Measurements from ENCODE around the gene KIRREL1. TPM values are rescaled to one million over a fixed set of nuclear protein-coding genes. Genes with fewer than 3 reads are reported as not detected.

KIRREL1 gene
- polyA plus RNA-seq, 1 donor: 182 TPM

DNA sequence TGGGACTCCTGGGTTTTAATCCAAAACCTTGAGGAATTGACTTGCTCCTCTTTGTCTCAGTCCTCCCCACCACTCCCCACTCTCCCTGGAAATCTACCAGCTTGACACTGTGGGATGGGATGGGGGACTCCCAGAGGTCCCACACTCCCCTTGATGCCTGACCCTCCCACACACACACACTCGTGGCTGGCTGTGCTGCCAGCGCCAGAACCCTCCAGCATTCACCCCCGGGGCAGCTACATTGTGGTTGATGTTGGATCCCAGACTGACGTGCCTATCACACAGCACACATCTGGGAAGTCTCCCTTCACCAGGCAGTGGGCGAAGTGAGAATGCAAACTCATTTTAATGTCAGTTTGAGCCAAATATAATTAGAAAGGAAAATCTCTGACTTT is 10.0 kb downstream of the KIRREL1 start:
- no peak for DNase-seq

DNA sequence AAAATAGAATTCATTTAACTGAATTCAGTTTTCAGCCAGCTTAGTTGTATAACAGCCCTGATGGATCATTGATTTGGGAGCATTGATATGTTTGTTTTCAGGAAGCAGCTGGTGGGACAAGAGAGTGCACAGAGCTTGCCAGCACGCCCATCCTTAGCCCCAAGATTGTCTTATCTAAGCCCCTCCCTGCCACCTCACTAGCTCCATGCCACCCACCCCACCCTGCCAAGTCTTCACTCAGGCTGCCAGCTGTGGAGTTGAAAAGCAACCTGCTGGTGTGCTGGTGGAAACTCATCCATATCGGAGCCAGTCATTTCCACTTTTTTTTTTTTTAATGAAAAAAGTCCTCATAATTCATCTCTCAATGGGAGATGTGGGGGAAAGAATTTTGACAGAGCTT is 11.8 kb downstream of the KIRREL1 start:
- DNase-seq: no peak

DNA sequence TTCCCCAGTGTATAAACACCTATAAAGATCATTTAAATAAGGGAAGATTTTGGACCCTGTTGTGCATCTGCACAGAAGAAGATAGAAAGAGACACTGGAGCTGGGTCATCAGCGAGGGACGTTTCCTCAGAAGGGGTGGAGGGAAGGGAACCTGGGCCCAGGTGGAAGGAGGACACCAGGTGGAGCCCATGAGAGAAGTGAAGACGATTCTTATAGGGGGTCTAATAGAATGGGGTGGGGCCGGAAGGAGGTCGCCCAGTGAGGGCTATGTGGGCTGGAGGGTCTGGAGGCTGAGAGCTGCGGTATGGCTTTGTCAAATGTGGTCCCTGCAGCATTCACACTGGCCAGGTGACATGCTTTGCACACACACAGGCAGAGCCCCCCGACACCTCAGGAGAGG is 13.7 kb downstream of the KIRREL1 start:
- DNase-seq: no peak

DNA sequence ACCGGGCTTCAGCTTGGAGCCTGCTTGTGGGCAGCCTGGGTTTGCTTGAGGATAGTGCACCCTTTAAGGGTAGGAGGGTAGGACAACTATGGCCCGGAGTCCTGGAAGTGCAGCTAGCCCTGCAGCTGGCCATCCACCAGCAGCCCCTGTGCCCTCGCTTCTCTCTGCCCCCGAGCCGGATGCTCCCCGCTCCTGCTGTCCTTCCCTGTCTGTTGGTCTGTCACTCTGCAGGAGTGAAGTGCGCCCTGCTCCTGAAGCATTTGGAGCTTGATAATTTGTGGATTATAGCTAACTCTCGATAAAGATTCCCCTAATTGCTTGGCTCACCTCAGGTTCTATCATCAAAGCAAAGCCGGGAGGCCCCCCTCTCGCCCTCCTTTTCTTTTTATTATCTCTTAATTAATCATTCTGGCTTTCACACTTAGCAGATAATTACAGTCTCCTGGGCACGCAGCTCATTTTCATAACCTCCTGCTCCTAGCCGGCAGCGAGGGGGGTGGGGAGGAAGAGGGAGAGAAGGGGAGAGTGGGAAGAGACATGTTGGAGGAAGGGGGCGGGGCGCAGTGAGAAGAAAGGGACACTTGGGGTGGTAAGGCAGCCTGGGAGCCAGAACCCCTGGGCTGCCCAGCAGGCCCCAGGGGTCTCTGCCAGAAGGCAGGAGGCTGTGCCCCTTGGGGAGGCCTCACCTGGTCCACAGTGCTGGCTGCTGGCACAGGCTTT is 14.4 kb downstream of the KIRREL1 start:
- DNase-seq: no peak

DNA sequence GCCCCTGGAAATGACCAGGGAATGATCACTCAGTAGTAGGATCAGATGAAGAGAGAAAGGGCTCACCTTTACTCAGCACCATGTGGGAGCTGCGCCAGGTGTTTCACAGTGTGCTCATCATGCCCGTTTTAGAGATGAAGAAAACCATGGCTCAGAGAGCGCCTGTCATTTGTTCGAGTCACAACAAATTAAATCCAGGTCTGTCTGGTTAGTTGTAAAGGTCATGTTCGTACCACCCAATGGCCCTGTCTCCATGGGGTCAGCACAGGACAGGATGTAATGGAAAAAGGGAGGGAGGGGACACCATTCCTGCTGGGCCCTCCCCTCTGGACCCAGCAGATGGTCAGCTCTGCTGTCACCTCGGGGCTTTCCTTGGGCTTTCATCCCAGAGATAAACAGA is 15.2 kb downstream of the KIRREL1 start:
- no peak for DNase-seq

DNA sequence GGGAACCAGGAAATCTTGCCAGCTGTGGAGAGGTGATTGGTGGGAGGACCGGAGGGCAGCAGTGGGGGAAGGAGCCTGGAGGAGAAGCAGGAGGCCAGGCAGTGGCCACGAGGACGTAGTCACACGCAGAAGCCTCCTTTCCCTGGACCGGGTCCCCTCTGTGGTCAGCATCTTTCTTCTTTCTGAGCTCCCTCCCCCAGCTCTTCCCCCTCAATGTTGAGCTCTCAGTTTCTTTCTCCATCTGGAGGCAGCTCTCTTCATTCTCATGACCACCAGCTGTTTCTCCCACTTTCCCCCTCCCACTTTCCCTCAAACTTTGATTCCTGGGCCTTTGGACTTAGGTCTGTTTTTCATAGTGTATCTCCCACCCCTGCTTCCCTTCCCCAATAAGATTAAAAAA is 18.3 kb downstream of the KIRREL1 start:
- DNase-seq: no peak

DNA sequence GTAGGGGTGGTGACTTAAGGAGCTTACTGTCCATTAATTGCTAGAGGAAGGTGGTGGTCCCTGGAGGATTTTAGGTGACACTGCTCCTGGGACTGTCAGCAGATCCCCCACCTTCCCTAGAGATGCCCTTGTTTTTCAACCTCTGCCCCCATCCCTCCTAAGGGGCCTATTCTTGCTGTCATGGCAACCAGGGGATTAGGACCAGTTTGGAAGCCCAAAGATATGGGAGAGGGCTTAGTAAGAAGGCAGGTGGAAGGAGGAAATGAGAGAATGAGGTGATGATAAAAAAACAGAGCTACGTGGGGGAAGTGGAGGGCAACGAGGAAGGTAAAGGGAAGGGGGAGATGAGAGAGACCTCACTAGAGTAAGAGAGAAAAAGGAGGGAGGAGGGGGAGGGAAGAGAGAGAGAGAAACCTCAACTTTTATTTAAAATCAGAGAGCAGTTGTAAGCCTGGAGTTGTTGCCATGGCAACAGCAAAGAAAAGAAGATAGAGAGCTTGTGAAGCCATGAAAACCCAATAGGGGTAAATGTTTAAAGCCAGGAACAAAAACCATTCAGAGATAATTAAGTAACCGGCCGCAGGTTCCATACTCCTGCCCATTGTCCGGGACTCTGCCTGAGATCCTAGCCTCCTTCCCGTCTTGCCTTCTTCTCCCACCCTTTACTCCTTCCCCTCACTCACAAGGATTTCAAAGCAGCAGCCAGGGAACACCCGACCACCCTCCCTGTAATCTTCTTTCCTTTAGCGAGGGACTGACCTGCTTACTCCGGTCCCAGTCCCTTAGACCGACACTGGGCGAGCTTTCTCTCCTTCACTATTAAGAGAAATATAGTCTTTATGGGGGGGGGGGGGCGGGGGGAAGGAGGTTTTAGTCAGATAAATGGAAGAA is 20.6 kb downstream of the KIRREL1 start:
- DNase-seq: no peak

DNA sequence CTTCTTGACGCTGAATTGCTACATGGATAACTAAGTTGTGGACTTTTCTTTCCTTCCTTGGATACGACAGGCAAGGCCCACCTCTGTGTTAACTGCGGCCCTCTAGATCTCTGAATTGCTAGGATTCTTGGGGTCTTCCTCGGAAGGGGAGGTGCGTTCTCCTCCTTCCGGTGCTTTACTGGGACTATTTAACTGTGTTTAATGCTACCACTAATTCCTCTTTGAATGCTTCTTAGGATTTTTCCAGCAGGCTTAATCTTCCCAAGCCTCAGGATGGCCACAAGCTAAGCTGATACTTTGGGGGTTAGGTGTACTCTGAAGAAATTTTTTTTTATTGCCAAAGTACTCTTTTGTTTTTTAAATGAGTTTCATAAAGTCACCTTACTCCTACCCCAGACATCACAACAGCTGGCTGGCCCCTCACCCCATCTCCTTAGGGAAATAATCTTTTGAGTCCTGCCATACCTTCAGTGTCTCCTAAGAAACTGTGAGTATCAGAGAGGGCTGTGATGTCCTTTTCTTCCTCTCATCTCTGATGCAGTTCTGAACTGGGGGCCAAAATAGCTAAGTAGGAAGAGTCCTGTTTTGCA is 21.4 kb downstream of the KIRREL1 start:
- no peak for DNase-seq

DNA sequence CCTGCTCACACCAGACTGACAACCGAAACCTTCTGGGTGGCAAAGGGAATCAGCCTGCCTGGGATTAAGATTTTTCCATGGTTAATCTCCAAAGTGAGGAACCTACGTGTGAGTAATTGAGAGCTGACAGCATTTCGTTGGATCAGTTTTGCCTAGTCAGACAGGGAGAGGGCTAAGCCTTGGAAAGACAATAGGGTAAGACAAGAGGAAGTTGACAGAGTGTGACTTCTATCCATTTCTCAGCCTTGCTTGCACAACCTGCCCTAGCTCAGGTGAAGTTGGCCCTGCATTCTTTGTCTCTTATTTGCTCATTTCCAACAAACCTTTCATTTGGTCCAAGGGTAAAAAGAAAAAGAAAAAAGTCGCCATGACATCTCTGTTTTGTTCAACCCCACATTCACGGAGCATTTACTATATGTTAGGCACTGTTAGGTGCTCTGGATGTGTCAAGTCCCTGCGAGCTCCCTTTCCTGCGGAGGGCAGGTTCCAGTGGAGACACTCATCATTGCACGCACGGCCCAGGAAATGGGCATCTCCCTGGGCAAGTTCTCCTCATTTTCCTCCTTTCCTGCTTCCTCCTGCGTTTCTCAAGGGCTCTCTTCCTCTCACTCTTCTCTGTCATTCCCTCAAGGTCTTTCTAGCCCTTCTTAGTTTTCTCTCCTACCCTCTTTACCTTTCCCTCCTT is 23.3 kb downstream of the KIRREL1 start:
- DNase-seq: no peak

DNA sequence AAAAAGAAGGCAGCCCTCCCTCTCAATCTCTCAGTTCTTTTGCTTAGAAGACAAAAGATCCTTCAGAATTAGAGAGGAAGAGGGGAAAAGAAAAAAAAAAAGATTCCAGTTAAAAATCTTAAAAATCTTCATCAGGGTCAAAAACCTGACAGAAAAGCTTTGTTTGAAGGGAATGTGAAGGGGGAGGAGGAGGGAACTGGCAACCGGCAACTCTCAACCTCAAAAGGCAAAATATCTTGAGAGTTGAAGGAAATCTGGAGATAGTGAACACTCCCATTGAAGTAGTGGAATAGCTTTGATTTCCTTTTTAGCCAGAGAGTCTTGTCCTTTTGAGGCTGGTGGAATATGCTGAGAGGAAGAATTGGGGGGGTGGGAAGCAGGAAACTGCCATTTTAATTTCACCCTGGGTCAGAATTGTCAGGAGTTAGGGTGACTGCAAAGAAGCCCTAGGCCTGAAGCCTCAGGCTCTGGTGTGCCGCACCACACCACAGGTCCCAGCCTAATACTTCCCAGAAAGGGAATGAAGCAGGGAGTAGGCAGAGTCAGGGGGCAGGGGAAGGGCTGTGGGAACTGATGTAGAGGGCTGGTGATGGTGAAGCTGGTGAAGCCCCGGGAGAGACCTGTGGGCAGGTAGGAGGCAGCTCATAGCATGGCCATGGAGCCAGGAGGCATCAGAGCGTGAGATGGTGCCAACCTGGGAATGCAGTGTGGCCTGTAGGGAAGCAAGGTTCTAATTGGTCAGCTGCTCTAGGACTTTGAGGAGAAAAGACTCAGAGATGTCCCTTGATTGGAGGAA is 24.6 kb downstream of the KIRREL1 start:
- no peak for DNase-seq

DNA sequence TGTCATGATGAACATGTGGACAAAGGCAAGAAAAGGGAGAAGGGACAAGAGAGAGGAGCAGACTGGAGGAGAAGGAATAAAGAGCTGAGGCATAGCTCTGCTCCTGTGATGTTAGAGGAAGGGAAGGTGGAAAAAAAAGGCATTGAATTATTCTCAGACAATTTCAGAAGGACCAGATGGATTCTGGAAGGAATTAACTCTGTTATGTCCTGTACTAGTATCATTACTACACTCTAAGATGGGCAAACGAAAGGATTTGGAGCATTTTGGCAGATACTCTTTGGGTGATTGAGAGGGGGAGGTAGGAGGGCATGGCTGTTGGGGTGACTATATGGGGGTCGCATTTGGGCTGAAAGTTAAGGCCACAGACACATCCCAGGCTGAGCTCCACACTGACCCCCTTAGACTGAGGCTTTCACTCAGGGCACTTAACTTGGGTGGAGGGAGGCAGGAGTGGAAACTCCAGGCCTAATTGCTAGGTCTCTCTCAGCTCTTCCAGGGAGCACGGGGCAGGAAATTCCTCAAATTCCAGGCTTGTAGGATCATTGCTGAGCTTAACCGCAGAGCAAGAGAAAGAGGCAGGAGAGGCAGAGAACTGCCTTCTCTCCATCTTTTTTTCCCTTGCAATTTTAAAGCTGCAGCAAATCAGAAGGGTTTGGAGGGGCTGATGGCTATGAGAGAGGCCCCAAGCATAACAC is 25.9 kb downstream of the KIRREL1 start:
- DNase-seq: peak; percentile 85

DNA sequence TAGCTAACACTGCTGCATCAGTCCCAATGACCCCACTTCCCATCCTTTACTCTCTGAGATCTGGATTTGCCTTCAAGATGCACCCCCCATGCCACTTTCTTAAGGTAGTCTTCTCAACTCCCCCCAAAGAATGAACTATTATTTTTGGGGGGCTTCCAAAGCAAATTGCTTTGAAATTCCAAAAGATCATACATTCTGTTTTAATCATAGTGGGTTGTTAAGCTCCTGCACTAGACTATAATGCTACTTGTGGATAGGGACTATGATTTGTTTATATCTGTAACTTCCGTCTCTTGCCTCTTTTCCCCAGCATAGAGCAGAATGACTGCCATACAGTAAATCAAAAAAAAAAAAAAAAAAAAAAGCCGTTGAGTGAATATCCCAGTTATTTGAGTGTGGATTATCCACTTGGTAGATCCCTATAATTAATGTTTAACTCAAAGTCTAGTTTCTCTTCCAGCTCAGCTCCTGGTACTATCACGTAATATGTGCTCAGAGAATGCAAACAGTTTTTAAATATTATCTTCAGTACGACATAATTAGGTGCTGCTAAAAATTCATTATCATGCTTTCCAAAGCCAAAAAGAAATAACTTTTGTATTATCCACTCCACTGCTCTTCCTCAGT is 26.9 kb downstream of the KIRREL1 start:
- no peak for DNase-seq

DNA sequence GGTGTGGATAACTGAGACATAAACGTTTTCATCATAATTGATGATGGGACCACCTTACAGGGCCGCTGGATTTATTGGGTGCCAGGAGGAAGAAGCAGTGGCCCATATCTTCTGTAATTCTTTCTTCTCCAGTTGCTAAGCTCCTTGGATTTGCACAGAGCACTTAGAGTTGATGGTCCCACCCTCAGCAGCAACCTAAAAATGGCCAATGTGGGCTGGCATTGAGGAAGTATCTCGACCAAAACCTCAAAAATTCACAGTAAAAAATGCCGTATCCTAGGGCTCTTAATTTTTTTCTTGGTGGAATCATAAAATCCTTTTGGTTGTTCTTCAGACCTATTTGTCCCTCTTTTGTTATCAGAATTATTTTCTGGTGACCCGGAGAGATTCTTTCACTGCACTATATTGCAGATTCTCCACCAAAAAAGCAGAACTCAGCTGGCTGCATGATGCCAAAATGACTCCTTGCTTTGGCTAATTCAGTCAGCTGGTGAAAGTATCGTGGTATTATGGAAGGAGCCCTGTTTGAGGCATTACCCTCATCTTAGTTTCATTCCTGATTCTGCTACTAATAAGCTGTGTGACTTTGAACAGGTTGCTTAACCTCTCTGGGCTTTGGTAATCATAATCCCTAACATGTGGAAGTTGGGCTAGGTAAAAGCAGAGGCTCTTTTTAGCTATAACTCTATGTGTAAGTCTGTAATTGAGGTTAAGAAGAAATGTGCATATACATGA is 27.6 kb downstream of the KIRREL1 start:
- DNase-seq: no peak

DNA sequence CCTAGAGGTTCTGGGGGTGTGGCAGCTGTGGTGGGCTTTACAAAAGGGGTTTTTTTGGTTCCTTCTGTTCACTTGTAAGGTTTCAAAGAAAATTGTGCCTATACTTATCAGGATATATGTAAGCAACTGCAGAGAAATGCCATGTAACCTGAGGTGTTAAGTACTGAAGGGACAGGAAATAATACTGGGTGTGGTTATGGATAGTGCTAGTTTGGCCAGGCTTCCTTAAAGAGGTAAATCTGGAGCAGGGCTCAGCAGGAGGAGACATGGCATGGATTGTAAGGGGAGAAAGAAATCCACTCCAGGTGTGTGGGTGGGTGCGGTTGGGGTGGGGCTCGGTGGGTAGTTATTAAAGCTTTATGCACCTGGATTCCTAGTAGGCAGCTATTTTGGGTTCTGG is 28.3 kb downstream of the KIRREL1 start:
- DNase-seq: no peak

DNA sequence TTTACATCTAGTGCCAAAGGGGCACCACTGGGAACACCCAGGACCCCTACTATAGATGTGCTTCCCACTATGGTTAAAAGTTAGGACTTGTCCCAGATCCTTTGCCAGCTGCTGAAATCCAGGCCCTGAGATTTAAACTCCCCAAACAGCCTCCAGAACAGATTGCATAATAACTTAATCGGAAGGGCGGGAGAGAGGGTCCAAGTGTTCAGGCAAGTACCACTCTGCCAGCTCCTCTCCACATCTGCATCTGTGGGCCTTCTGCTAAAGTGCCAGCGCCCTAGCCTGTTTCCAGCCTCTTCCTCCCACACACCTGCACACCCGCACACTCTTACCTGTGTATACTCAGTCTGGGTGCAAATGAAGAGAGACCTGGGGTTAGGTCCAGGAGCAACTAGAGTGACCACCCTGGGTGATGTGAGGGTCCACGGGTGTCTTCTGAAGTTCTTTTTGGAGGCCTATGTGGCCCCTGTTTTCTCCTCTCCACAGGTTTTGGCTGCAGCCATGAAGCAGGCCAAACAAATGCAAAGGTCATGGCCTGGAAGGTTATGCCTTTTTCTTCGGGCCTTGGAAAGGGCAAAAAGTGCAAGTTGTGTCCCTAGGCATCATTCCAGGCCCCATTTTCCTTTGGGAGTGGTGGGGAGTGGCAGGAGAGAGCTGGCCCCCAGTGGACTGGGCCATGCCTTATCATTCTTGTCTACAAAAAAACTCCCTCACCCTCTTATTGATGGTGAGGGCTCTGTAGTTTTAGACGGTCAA is 29.3 kb downstream of the KIRREL1 start:
- no peak for DNase-seq

DNA sequence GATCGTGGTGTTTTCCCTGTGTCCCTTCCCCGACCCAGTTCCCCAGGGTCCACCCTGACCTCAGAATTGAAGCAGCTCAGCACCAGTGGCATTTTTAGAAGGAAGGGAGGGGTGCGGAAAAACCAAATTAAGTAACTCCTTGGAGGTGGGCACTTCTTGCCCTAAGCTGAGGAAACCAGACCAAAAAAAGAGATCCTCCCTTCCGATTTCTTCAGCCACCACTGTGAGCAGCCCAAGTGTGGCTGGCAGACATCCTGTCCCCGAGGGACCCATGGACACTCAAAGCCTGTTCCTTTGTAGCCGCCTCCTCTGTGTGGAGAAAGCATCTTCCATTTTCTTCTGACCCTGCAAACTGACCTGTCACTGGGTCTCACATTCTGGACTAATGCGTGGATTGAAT is 31.3 kb downstream of the KIRREL1 start:
- no peak for DNase-seq

DNA sequence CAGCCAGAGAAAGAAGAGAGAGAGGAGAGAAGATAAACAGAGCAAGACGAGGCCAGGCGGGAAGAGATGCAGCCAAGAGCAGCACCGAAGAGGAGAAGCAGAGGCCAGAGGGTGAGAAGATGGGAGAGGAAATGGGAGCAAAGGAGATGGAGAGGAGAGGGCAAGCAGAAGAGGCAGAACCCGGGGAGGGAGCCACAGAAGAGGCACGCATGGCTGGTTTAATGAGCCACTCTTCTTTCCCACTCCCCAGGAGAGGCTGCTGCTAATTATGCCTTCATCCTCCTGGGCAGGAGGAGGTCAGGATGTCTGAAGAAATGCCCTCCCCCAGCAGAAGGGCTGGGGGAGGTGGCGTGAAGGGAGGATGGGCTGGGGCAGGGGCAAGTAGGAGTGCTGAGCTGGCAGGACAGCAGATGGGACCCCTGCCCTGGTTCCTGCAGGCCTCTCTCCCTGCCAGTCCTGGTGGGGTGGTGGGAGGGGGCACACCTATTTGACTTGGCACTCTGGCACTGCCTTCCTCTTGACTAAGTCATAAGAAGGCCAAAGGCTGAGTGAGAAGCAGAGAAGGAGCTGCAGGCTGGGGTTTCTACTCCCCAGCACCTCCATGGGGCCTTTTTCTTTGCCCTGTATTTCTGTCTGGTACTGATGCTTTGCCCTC is 32.3 kb downstream of the KIRREL1 start:
- no peak for DNase-seq

DNA sequence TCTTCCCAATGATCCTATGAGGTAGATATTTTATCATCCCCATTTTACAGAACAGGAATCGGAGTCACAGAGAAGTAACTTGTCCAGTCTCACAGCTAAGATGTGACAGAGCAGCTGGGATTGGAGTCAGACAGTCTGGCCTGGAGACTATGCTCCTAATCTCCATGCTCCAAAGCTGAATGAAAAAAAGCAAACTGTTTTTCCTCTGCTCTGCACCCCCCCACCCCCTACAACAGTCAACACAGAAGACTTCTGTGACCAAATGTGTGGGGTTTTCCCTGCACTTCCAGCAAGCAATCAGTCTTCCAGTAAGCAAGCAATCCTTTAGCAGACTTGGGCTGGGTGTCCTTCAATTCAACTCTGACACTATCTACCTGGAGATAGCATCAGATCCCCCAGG is 33.2 kb downstream of the KIRREL1 start:
- DNase-seq: no peak

DNA sequence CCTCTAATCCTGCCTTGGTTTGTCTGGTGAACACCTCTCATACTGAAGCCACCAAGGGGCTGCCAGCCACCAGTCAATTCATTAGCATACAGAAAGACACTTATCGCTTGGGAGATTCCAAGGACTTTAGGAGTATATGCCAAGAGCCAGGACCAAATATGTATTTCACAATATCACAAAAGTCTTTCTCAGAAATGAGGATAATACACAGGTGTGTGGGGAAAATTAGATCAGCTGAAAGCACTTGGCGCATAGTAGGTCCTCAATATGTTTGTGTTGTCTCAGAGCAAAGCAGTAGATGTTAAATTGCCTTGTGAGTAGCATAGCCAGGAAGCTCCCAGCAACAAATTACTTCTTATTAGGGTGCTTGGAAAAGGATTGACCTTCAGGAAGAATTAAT is 34.1 kb downstream of the KIRREL1 start:
- DNase-seq: no peak
